GM23338 (cell line): ENCODE results near the gene RPS21. TPM values are rescaled to one million over a fixed set of nuclear protein-coding genes. Genes with fewer than 3 reads are reported as not detected.

Experiments
- ATAC-seq: fragments of 200-7000 bp; cut with Tn5 transposase; 3 replicates; pipeline ENCODE4 v1.9.1; 2020
- DNase-seq: peaks from one replicate; pipeline ENCODE4 v3.0.0-alpha.2; 2015; ENCODE audit warnings: low spot score
- H2AFZ ChIP-seq: fragments of 200-600 bp; sonication (generic); 2 replicates; pipeline ENCODE4 v1.8.0; 2016; ENCODE audit warnings: antibody characterized with exemption, mild to moderate bottlenecking, moderate library complexity
- H3F3A ChIP-seq: fragments of 200-600 bp; sonication (generic); replicated peaks from 2 replicates; pipeline ENCODE4 v1.8.0; 2017; ENCODE audit warnings: antibody characterized with exemption, mixed run types, low read depth
- H3K27ac ChIP-seq: fragments of 200-600 bp; sonication (generic); 2 replicates; pipeline ENCODE4 v1.6.1; 2016; ENCODE audit warnings: low read depth
- H3K27me3 ChIP-seq: fragments of 200-600 bp; sonication (generic); 2 replicates; pipeline ENCODE4 v1.8.0; 2016; ENCODE audit warnings: mild to moderate bottlenecking, mixed run types, moderate library complexity; ENCODE audit not compliant: insufficient read depth
- H3K36me3 ChIP-seq: fragments of 200-600 bp; sonication (generic); 2 replicates; pipeline ENCODE4 v1.8.0; 2016; ENCODE audit warnings: mild to moderate bottlenecking; ENCODE audit not compliant: insufficient read depth
- H3K4me1 ChIP-seq: fragments of 200-600 bp; sonication (generic); 2 replicates; pipeline ENCODE4 v1.8.0; 2016; ENCODE audit warnings: mild to moderate bottlenecking, moderate library complexity; ENCODE audit not compliant: insufficient read depth
- H3K4me2 ChIP-seq: fragments of 200-600 bp; sonication (generic); 2 replicates; pipeline ENCODE4 v1.7.1; 2017; ENCODE audit warnings: mixed run types
- H3K4me3 ChIP-seq: fragments of 200-600 bp; sonication (generic); 2 replicates; pipeline ENCODE4 v1.6.1; 2016; ENCODE audit warnings: mixed run types
- H3K79me2 ChIP-seq: fragments of 200-600 bp; sonication (generic); replicated peaks from 2 replicates; pipeline ENCODE4 v1.8.0; 2017; ENCODE audit warnings: mild to moderate bottlenecking; ENCODE audit not compliant: insufficient read depth
- H3K9me2 ChIP-seq: fragments of 200-600 bp; sonication (generic); 2 replicates; pipeline ENCODE4 v1.8.0; 2017; ENCODE audit not compliant: insufficient read depth
- H4K20me1 ChIP-seq: fragments of 200-600 bp; sonication (generic); replicated peaks from 2 replicates; pipeline ENCODE4 v1.8.0; 2017; ENCODE audit warnings: mild to moderate bottlenecking; ENCODE audit not compliant: insufficient read depth
- H3K27ac Mint-ChIP-seq: 2 replicates; pipeline ENCODE4 v1.8.0; 2020; ENCODE audit warnings: inconsistent platforms, mild to moderate bottlenecking, moderate library complexity, mixed read lengths
- H3K27me3 Mint-ChIP-seq: 3 replicates; pipeline ENCODE4 v1.8.0; 2022; ENCODE audit warnings: low read depth, mild to moderate bottlenecking, moderate library complexity, mixed read lengths, inconsistent platforms; ENCODE audit not compliant: insufficient read depth, poor library complexity
- H3K36me3 Mint-ChIP-seq: 3 replicates; pipeline ENCODE4 v1.8.0; 2021; ENCODE audit warnings: low read depth, mild to moderate bottlenecking, inconsistent platforms, moderate library complexity, mixed read lengths
- H3K4me1 Mint-ChIP-seq: 3 replicates; pipeline ENCODE4 v1.8.0; 2020; ENCODE audit warnings: mild to moderate bottlenecking, inconsistent platforms, mixed read lengths
- H3K4me3 Mint-ChIP-seq: 3 replicates; pipeline ENCODE4 v1.8.0; 2021; ENCODE audit warnings: moderate library complexity, mild to moderate bottlenecking, inconsistent platforms, mixed read lengths
- H3K9me3 Mint-ChIP-seq: 3 replicates; pipeline ENCODE4 v1.8.0; 2020; ENCODE audit warnings: moderate library complexity, mild to moderate bottlenecking, inconsistent platforms, mixed read lengths
- EZH2 ChIP-seq: fragments of 200-600 bp; sonication (generic); IDR thresholded peaks from one replicate; pipeline ENCODE4 v1.8.0; 2017; ENCODE audit warnings: antibody characterized with exemption, mild to moderate bottlenecking, low read depth; ENCODE audit not compliant: unreplicated experiment
- JUNB ChIP-seq: IDR thresholded peaks from one replicate; pipeline ENCODE4 v1.6.1; 2016; ENCODE audit warnings: antibody characterized with exemption; ENCODE audit not compliant: unreplicated experiment
- POLR2AphosphoS5 ChIP-seq: IDR thresholded peaks from 2 replicates; pipeline ENCODE4 v1.6.1; 2016; ENCODE audit warnings: antibody characterized with exemption, low read depth
- ZNF331 ChIP-seq: fragments of 250-450 bp; sonication (Bioruptor Pico); IDR thresholded peaks from 2 replicates; pipeline ENCODE4 v1.5.0; 2020; ENCODE audit warnings: low read depth, mild to moderate bottlenecking, moderate library complexity
- polyA plus RNA-seq: library from polyadenylated mRNA; unstranded; fragments of >200 nt; fragmentation: Nextera tagmentation; extraction: Ambion mirVana; gene quantifications from 2 replicates; pipeline ENCODE4 v1.2.1, GENCODE V29; 2016
- total RNA-seq: library from RNA; depleted of rRNA; stranded (reverse); fragments of >200 nt; shearing (Covaris generic); gene quantifications from 2 replicates; pipeline ENCODE4 v1.2.3, GENCODE V29; 2014
- TF ChIP-seq, protein P1 (sequence below): IDR thresholded peaks from 2 replicates; pipeline ENCODE4 v1.6.1; 2016; ENCODE audit warnings: antibody characterized with exemption
- TF ChIP-seq, protein P2 (sequence below), 2 experiments: fragments of 200-600 bp in 1 of 2; sonication (generic) in 1 of 2; conservative IDR thresholded peaks; 2 replicates each; pipeline versions ENCODE4 v1.5.1 to v1.6.1; 2016 to 2017; ENCODE audit warnings: antibody characterized with exemption in 2 of 2, low read depth in 2 of 2, mild to moderate bottlenecking in 2 of 2, moderate library complexity in 1 of 2
- TF ChIP-seq, protein P3 (sequence below): IDR thresholded peaks from one replicate; pipeline ENCODE4 v1.6.1; 2018; ENCODE audit warnings: antibody characterized with exemption; ENCODE audit not compliant: unreplicated experiment

Gene RPS21
- total and polyA plus RNA-seq, 2 experiments from 2014 or later = 759 to 2,298 TPM

GRCh38 chr20:62426699-62427131, 39.8 kb downstream of the RPS21 start (continued):
- TF ChIP-seq, protein P1, sequence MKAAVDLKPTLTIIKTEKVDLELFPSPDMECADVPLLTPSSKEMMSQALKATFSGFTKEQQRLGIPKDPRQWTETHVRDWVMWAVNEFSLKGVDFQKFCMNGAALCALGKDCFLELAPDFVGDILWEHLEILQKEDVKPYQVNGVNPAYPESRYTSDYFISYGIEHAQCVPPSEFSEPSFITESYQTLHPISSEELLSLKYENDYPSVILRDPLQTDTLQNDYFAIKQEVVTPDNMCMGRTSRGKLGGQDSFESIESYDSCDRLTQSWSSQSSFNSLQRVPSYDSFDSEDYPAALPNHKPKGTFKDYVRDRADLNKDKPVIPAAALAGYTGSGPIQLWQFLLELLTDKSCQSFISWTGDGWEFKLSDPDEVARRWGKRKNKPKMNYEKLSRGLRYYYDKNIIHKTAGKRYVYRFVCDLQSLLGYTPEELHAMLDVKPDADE = no peak

- Histone ChIP-seq H3K27ac (0 out of 2 replicates have a peak within 1 kb of the TSS, but pooled peaks have one; percentile 55), H3K4me3 (peak within 1 kb of the TSS; percentile 32; the same call in 1 of the 2 replicates), H3K36me3 (no peaks in the 10 kb centered on the region), H4K20me1 (no peaks in the 10 kb centered on the region), H3K9me2 (no peaks in the 10 kb centered on the region), H2AFZ (peak within 1 kb of the TSS; percentile 59; the same call in 1 of the 2 replicates), H3F3A (peaks cover 9% of the 10 kb centered on the region; the same call in 1 of the 2 replicates), H3K4me2 (peak within 1 kb of the TSS; percentile 69), H3K27me3 (no peaks in the 10 kb centered on the region), H3K4me1 (peaks cover 27% of the 10 kb centered on the region), H3K79me2 (no peaks in the 10 kb centered on the region)
- H3K27ac Mint-ChIP-seq = peak within 1 kb of the TSS; percentile 81
- DNase-seq (peak; percentile 94), ATAC-seq (peak; percentile 77)
- no peaks in the 10 kb centered on the region for H3K9me3 Mint-ChIP-seq
- no peaks in the 10 kb centered on the region for H3K36me3 Mint-ChIP-seq
- peaks cover 8% of the 10 kb centered on the region for H3K27me3 Mint-ChIP-seq
- TF ChIP-seq JUNB (no peak), POLR2AphosphoS5 (no peak), EZH2 (no peak), ZNF331 (CRISPR knock-in tag) (no peak)
- TF ChIP-seq, protein P2, sequence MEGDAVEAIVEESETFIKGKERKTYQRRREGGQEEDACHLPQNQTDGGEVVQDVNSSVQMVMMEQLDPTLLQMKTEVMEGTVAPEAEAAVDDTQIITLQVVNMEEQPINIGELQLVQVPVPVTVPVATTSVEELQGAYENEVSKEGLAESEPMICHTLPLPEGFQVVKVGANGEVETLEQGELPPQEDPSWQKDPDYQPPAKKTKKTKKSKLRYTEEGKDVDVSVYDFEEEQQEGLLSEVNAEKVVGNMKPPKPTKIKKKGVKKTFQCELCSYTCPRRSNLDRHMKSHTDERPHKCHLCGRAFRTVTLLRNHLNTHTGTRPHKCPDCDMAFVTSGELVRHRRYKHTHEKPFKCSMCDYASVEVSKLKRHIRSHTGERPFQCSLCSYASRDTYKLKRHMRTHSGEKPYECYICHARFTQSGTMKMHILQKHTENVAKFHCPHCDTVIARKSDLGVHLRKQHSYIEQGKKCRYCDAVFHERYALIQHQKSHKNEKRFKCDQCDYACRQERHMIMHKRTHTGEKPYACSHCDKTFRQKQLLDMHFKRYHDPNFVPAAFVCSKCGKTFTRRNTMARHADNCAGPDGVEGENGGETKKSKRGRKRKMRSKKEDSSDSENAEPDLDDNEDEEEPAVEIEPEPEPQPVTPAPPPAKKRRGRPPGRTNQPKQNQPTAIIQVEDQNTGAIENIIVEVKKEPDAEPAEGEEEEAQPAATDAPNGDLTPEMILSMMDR (conservative IDR thresholded peaks at IDR 0.05; ENCODE audit: low read depth in 2 of 2) = 0 out of 4 replicates have a peak, but pooled peaks of 1 of the 2 experiments have one; percentile 16
- TF ChIP-seq, protein P3, sequence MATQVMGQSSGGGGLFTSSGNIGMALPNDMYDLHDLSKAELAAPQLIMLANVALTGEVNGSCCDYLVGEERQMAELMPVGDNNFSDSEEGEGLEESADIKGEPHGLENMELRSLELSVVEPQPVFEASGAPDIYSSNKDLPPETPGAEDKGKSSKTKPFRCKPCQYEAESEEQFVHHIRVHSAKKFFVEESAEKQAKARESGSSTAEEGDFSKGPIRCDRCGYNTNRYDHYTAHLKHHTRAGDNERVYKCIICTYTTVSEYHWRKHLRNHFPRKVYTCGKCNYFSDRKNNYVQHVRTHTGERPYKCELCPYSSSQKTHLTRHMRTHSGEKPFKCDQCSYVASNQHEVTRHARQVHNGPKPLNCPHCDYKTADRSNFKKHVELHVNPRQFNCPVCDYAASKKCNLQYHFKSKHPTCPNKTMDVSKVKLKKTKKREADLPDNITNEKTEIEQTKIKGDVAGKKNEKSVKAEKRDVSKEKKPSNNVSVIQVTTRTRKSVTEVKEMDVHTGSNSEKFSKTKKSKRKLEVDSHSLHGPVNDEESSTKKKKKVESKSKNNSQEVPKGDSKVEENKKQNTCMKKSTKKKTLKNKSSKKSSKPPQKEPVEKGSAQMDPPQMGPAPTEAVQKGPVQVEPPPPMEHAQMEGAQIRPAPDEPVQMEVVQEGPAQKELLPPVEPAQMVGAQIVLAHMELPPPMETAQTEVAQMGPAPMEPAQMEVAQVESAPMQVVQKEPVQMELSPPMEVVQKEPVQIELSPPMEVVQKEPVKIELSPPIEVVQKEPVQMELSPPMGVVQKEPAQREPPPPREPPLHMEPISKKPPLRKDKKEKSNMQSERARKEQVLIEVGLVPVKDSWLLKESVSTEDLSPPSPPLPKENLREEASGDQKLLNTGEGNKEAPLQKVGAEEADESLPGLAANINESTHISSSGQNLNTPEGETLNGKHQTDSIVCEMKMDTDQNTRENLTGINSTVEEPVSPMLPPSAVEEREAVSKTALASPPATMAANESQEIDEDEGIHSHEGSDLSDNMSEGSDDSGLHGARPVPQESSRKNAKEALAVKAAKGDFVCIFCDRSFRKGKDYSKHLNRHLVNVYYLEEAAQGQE = no peak
- peak within 1 kb of the TSS; percentile 56 for H3K4me3 Mint-ChIP-seq
- H3K4me1 Mint-ChIP-seq = peaks cover 49% of the 10 kb centered on the region
Measured at GRCh38 chr20:62427172-62428001, 40.5 kb downstream of the RPS21 start, which contains the start of gene RBBP8NL. RBBP8NL (minus strand) TSS chr20:62427539; CDS start chr20:62419647, 7,892 bp downstream.
